Neural cell (in vitro differentiated cells): ENCODE measurements around the gene CFAP221. TPM values are rescaled to one million over a fixed set of nuclear protein-coding genes. Genes with fewer than 3 reads are reported as not detected.
A peak's percentile ranks its signal among the peaks of the same experiment; 100 is the strongest.

Experiments used
- H2AFZ ChIP-seq: fragments of 200-600, 300-800 bp; sonication (generic), shearing (Covaris generic); 2 replicates; pipeline ENCODE4 v1.6.0; 2014; ENCODE audit warnings: low read depth, mild to moderate bottlenecking, antibody characterized with exemption, low read length, moderate library complexity
- H3F3A ChIP-seq: fragments of 200-600 bp; shearing (Covaris generic); 2 replicates; pipeline ENCODE4 v1.6.1; 2016; ENCODE audit warnings: mild to moderate bottlenecking, moderate library complexity, mixed read lengths, antibody characterized with exemption, low read length; ENCODE audit not compliant: insufficient read depth, poor library complexity, severe bottlenecking
- H3K27ac ChIP-seq: fragments of 200-600, 300-800 bp; sonication (generic), shearing (Covaris generic); 2 replicates; pipeline ENCODE4 v1.5.1; 2014; ENCODE audit warnings: mild to moderate bottlenecking, low read length, moderate library complexity
- H3K27me3 ChIP-seq: fragments of 300-800, 200-600 bp; sonication (generic), shearing (Covaris generic); 2 replicates; pipeline ENCODE4 v1.6.0; 2014; ENCODE audit warnings: mild to moderate bottlenecking, low read depth, low read length, moderate library complexity; ENCODE audit not compliant: insufficient read depth
- H3K36me3 ChIP-seq: fragments of 300-800, 200-600 bp; sonication (generic), shearing (Covaris generic); 2 replicates; pipeline ENCODE4 v1.5.1; 2014; ENCODE audit warnings: mild to moderate bottlenecking, antibody characterized with exemption, low read length, moderate library complexity; ENCODE audit not compliant: insufficient read depth
- H3K4me2 ChIP-seq: fragments of 300-800, 200-600 bp; sonication (generic), shearing (Covaris generic); 2 replicates; pipeline ENCODE4 v1.6.0; 2014; ENCODE audit warnings: mild to moderate bottlenecking, low read length
- H3K4me3 ChIP-seq: fragments of 300-800, 200-600 bp; sonication (generic), shearing (Covaris generic); 2 replicates; pipeline ENCODE4 v1.5.1; 2014; ENCODE audit warnings: mild to moderate bottlenecking, low read length, moderate library complexity
- H3K79me2 ChIP-seq: fragments of 200-600 bp; shearing (Covaris generic); replicated peaks from 2 replicates; pipeline ENCODE4 v1.6.0; 2014; ENCODE audit warnings: mild to moderate bottlenecking, low read length, moderate library complexity; ENCODE audit not compliant: insufficient read depth
- H3K9ac ChIP-seq: fragments of 300-800, 200-600 bp; sonication (generic), shearing (Covaris generic); 2 replicates; pipeline ENCODE4 v1.6.1; 2016; ENCODE audit warnings: mild to moderate bottlenecking, low read length, mixed read lengths
- H3K9me2 ChIP-seq: fragments of 200-600 bp; shearing (Covaris generic); 2 replicates; pipeline ENCODE4 v1.6.1; 2016; ENCODE audit warnings: mild to moderate bottlenecking, low read length, mixed read lengths; ENCODE audit not compliant: insufficient read depth
- H3K9me3 ChIP-seq: fragments of 200-600, 300-800 bp; sonication (generic), shearing (Covaris generic); 2 replicates; pipeline ENCODE4 v1.6.1; 2016; ENCODE audit warnings: mild to moderate bottlenecking, mixed run types, low read length, moderate library complexity, mixed read lengths
- H4K20me1 ChIP-seq: fragments of 200-600 bp; shearing (Covaris generic); 2 replicates; pipeline ENCODE4 v1.6.1; 2016; ENCODE audit warnings: mild to moderate bottlenecking, mixed run types; ENCODE audit not compliant: insufficient read depth
- EP300 ChIP-seq: fragments of 450-650 bp; conservative IDR thresholded peaks from 2 replicates; pipeline ENCODE4 v1.6.1; 2014; ENCODE audit warnings: antibody characterized with exemption, mild to moderate bottlenecking, moderate library complexity; ENCODE audit not compliant: poor library complexity, severe bottlenecking
- EZH2 ChIP-seq: fragments of 200-600, 300-800 bp; shearing (Covaris generic), sonication (generic); IDR thresholded peaks from 2 replicates; pipeline ENCODE4 v1.6.1; 2014; ENCODE audit warnings: antibody characterized with exemption, low read length, borderline replicate concordance, mild to moderate bottlenecking; ENCODE audit not compliant: insufficient read depth, poor library complexity, severe bottlenecking
- MXI1 ChIP-seq: fragments of 450-650 bp; conservative IDR thresholded peaks from 2 replicates; pipeline ENCODE4 v1.6.1; 2014; ENCODE audit warnings: antibody characterized with exemption, mild to moderate bottlenecking; ENCODE audit not compliant: poor library complexity, severe bottlenecking
- POLR2AphosphoS5 ChIP-seq: IDR thresholded peaks from 2 replicates; pipeline ENCODE4 v1.6.1; 2012
- RAD21 ChIP-seq: fragments of 450-650 bp; conservative IDR thresholded peaks from 2 replicates; pipeline ENCODE4 v1.6.1; 2014; ENCODE audit warnings: antibody characterized with exemption, mild to moderate bottlenecking, moderate library complexity
- SMC3 ChIP-seq: fragments of 450-650 bp; conservative IDR thresholded peaks from 2 replicates; pipeline ENCODE4 v1.6.1; 2014; ENCODE audit warnings: antibody characterized with exemption, mild to moderate bottlenecking, moderate library complexity; ENCODE audit not compliant: poor library complexity
- TAF1 ChIP-seq: IDR thresholded peaks from 2 replicates; pipeline ENCODE4 v1.6.1; 2012; ENCODE audit warnings: low read depth
- polyA minus RNA-seq: library from RNA; depleted of rRNA, polyadenylated mRNA; stranded (reverse); fragments of >200 nt; gene quantifications from 2 replicates; pipeline ENCODE4 v1.2.3, GENCODE V29; 2014
- polyA plus RNA-seq: library from polyadenylated mRNA; depleted of rRNA; stranded (reverse); fragments of >200 nt; gene quantifications from 2 replicates; pipeline ENCODE4 v1.2.3, GENCODE V29; 2014
- TF ChIP-seq, protein P1 (sequence below): fragments of 450-650 bp; IDR thresholded peaks from 2 replicates; pipeline ENCODE4 v1.5.1; 2014; ENCODE audit warnings: antibody characterized with exemption, mild to moderate bottlenecking, moderate library complexity; ENCODE audit not compliant: poor library complexity, severe bottlenecking
- TF ChIP-seq, protein P2 (sequence below): IDR thresholded peaks from 2 replicates; pipeline ENCODE4 v1.6.1; 2012; ENCODE audit warnings: borderline replicate concordance

The CFAP221 gene
- polyA plus RNA-seq = 7.0 and 8.4 TPM in 2 replicates
- 14.6 and 22.3 TPM in 2 replicates for polyA minus RNA-seq

- H3K4me3 ChIP-seq = peak within 1 kb of the TSS; percentile 93
- peak within 1 kb of the TSS; percentile 78 for H3K9ac ChIP-seq
- H2AFZ ChIP-seq = peak within 1 kb of the TSS; percentile 88
- H3F3A ChIP-seq = no peaks in the 10 kb centered on the region
- no peaks in the 10 kb centered on the region for H3K9me3 ChIP-seq
- H3K4me2 ChIP-seq = peak within 1 kb of the TSS; percentile 55
- TF ChIP-seq SMC3 (no peak), POLR2AphosphoS5 (no peak), MXI1 (peak; percentile 87), EP300 (peak; percentile 49)
- TF ChIP-seq, protein P1, sequence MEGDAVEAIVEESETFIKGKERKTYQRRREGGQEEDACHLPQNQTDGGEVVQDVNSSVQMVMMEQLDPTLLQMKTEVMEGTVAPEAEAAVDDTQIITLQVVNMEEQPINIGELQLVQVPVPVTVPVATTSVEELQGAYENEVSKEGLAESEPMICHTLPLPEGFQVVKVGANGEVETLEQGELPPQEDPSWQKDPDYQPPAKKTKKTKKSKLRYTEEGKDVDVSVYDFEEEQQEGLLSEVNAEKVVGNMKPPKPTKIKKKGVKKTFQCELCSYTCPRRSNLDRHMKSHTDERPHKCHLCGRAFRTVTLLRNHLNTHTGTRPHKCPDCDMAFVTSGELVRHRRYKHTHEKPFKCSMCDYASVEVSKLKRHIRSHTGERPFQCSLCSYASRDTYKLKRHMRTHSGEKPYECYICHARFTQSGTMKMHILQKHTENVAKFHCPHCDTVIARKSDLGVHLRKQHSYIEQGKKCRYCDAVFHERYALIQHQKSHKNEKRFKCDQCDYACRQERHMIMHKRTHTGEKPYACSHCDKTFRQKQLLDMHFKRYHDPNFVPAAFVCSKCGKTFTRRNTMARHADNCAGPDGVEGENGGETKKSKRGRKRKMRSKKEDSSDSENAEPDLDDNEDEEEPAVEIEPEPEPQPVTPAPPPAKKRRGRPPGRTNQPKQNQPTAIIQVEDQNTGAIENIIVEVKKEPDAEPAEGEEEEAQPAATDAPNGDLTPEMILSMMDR = peak; percentile 34
- no peaks in the 10 kb centered on the region for H3K27me3 ChIP-seq
- no peaks in the 10 kb centered on the region for H4K20me1 ChIP-seq
- H3K27ac ChIP-seq = peak within 1 kb of the TSS; percentile 24
- no peaks in the 10 kb centered on the region for H3K9me2 ChIP-seq
- H3K79me2 ChIP-seq = no peaks in the 10 kb centered on the region
- no peaks in the 10 kb centered on the region for H3K36me3 ChIP-seq
These were observed at the start of gene CFAP221 for GRCh38 chr2:119544075-119544938. TSS of gene CFAP221 (plus strand) at chr2:119544449. CDS start at chr2:119546132, 1,683 bp downstream.

GRCh38 chr2:119495948-119496347 lies 48.3 kb upstream of the CFAP221 start:
- no peaks in the 10 kb centered on the region for H3K36me3 ChIP-seq
- H3K4me3 ChIP-seq = no peak overlapping the region
- H3K9me2 ChIP-seq = no peaks in the 10 kb centered on the region
- TF ChIP-seq SMC3 (no peak), EZH2 (no peak), TAF1 (no peak), RAD21 (no peak), MXI1 (no peak), POLR2AphosphoS5 (no peak), EP300 (no peak)
- TF ChIP-seq, protein P2, sequence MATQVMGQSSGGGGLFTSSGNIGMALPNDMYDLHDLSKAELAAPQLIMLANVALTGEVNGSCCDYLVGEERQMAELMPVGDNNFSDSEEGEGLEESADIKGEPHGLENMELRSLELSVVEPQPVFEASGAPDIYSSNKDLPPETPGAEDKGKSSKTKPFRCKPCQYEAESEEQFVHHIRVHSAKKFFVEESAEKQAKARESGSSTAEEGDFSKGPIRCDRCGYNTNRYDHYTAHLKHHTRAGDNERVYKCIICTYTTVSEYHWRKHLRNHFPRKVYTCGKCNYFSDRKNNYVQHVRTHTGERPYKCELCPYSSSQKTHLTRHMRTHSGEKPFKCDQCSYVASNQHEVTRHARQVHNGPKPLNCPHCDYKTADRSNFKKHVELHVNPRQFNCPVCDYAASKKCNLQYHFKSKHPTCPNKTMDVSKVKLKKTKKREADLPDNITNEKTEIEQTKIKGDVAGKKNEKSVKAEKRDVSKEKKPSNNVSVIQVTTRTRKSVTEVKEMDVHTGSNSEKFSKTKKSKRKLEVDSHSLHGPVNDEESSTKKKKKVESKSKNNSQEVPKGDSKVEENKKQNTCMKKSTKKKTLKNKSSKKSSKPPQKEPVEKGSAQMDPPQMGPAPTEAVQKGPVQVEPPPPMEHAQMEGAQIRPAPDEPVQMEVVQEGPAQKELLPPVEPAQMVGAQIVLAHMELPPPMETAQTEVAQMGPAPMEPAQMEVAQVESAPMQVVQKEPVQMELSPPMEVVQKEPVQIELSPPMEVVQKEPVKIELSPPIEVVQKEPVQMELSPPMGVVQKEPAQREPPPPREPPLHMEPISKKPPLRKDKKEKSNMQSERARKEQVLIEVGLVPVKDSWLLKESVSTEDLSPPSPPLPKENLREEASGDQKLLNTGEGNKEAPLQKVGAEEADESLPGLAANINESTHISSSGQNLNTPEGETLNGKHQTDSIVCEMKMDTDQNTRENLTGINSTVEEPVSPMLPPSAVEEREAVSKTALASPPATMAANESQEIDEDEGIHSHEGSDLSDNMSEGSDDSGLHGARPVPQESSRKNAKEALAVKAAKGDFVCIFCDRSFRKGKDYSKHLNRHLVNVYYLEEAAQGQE = no peak
- TF ChIP-seq, protein P1 = no peak
- H3K9ac ChIP-seq = no peak overlapping the region
- H3F3A ChIP-seq = no peaks in the 10 kb centered on the region
- no peak overlapping the region for H3K27ac ChIP-seq
- H4K20me1 ChIP-seq = no peaks in the 10 kb centered on the region
- no peaks in the 10 kb centered on the region for H3K9me3 ChIP-seq
- H2AFZ ChIP-seq = no peak overlapping the region
- no peaks in the 10 kb centered on the region for H3K79me2 ChIP-seq
- no peaks in the 10 kb centered on the region for H3K27me3 ChIP-seq
- H3K4me2 ChIP-seq = no peak overlapping the region
